MM.1S (cell line): ENCODE results near the gene SLC45A1.

Experiments used
- DNase-seq: peaks from one replicate; pipeline ENCODE4 v3.0.0-alpha.2; 2015
- H2AFZ ChIP-seq: fragments of 300-600 bp; sonication (generic); 2 replicates; pipeline ENCODE4 v1.6.0; 2016; ENCODE audit warnings: antibody characterized with exemption, low read length
- H3F3A ChIP-seq: fragments of 300-600 bp; sonication (generic); 2 replicates; pipeline ENCODE4 v1.6.1; 2016; ENCODE audit warnings: mild to moderate bottlenecking, antibody characterized with exemption, low read length, moderate library complexity, mixed read lengths; ENCODE audit not compliant: insufficient read depth
- H3K27ac ChIP-seq: fragments of 300-600 bp; sonication (generic); 2 replicates; pipeline ENCODE4 v1.5.1; 2016; ENCODE audit warnings: mild to moderate bottlenecking, low read length
- H3K27me3 ChIP-seq: fragments of 300-600 bp; sonication (generic); replicated peaks from 2 replicates; pipeline ENCODE4 v1.6.0; 2016; ENCODE audit warnings: low read length; ENCODE audit not compliant: insufficient read depth
- H3K36me3 ChIP-seq: fragments of 300-600 bp; sonication (generic); replicated peaks from 2 replicates; pipeline ENCODE4 v1.6.1; 2016; ENCODE audit warnings: mild to moderate bottlenecking, low read length, mixed read lengths; ENCODE audit not compliant: insufficient read depth
- H3K4me1 ChIP-seq: fragments of 300-600 bp; sonication (generic); 2 replicates; pipeline ENCODE4 v1.6.1; 2016; ENCODE audit warnings: low read length, mixed read lengths
- H3K4me2 ChIP-seq: fragments of 300-600 bp; sonication (generic); 2 replicates; pipeline ENCODE4 v1.6.0; 2016; ENCODE audit warnings: low read depth, low read length
- H3K4me3 ChIP-seq: fragments of 300-600 bp; sonication (generic); 2 replicates; pipeline ENCODE4 v1.5.1; 2016; ENCODE audit warnings: low read length, mixed read lengths
- H3K79me2 ChIP-seq: fragments of 300-600 bp; sonication (generic); 2 replicates; pipeline ENCODE4 v1.6.1; 2016; ENCODE audit warnings: mixed run types, low read length, mixed read lengths
- H3K9ac ChIP-seq: fragments of 300-600 bp; sonication (generic); 2 replicates; pipeline ENCODE4 v1.6.1; 2016; ENCODE audit warnings: low read length, mixed read lengths
- H3K9me2 ChIP-seq: fragments of 300-600 bp; sonication (generic); replicated peaks from 2 replicates; pipeline ENCODE4 v1.6.1; 2016; ENCODE audit warnings: mild to moderate bottlenecking, low read length, mixed read lengths; ENCODE audit not compliant: insufficient read depth
- H3K9me3 ChIP-seq: fragments of 300-600 bp; sonication (generic); replicated peaks from 2 replicates; pipeline ENCODE4 v1.6.1; 2016; ENCODE audit warnings: mild to moderate bottlenecking, low read length, mixed read lengths; ENCODE audit not compliant: insufficient read depth
- H4K20me1 ChIP-seq: fragments of 300-600 bp; sonication (generic); 2 replicates; pipeline ENCODE4 v1.6.1; 2016; ENCODE audit warnings: mild to moderate bottlenecking, low read length, moderate library complexity, mixed read lengths; ENCODE audit not compliant: insufficient read depth
- CTCF ChIP-seq: fragments of 300-600 bp; sonication (generic); IDR thresholded peaks from 2 replicates; pipeline ENCODE4 v1.5.1; 2016; ENCODE audit warnings: antibody characterized with exemption, low read length, mixed read lengths
- EZH2 ChIP-seq: fragments of 300-600 bp; sonication (generic); optimal IDR thresholded peaks from 2 replicates; pipeline ENCODE3; 2017; ENCODE audit warnings: low read depth, mild to moderate bottlenecking, antibody characterized with exemption, low read length, mixed read lengths
- EZH2phosphoT487 ChIP-seq: fragments of 300-600 bp; sonication (generic); IDR thresholded peaks from 2 replicates; pipeline ENCODE4 v1.6.1; 2018; ENCODE audit warnings: antibody characterized with exemption, low read length

Gene SLC45A1

GRCh38 chr1:8317647-8318381, at the start of gene SLC45A1:
Gene SLC45A1 (plus strand): TSS chr1:8318114. CDS start chr1:8324330, 6,216 bp downstream.
- no peak for DNase-seq
- Histone ChIP-seq H3K36me3 (no peaks in the 10 kb centered on the region), H2AFZ (no peak within 1 kb of the TSS), H3K9ac (no peak within 1 kb of the TSS), H3K9me3 (no peaks in the 10 kb centered on the region), H3K9me2 (no peaks in the 10 kb centered on the region), H3K4me1 (no peaks in the 10 kb centered on the region), H3K4me2 (no peak within 1 kb of the TSS), H3K27me3 (peaks cover 78% of the 10 kb centered on the region), H4K20me1 (no peaks in the 10 kb centered on the region), H3K4me3 (no peak within 1 kb of the TSS), H3F3A (no peaks in the 10 kb centered on the region), H3K79me2 (no peaks in the 10 kb centered on the region), H3K27ac (no peak within 1 kb of the TSS)
- TF ChIP-seq CTCF = no peak
- no peak for TF ChIP-seq EZH2
- TF ChIP-seq EZH2phosphoT487 = no peak

GRCh38 chr1:8273036-8273435, 44.9 kb upstream of the SLC45A1 start:
- Histone ChIP-seq H3F3A (no peaks in the 10 kb centered on the region), H3K9me2 (no peaks in the 10 kb centered on the region), H3K36me3 (no peaks in the 10 kb centered on the region), H3K27ac (no peak overlapping the region), H3K79me2 (no peaks in the 10 kb centered on the region), H2AFZ (no peak overlapping the region), H3K4me2 (no peak overlapping the region), H3K9me3 (no peaks in the 10 kb centered on the region), H3K4me1 (no peaks in the 10 kb centered on the region), H4K20me1 (no peaks in the 10 kb centered on the region), H3K9ac (no peak overlapping the region), H3K27me3 (peaks cover 53% of the 10 kb centered on the region), H3K4me3 (no peak overlapping the region)
- no peak for TF ChIP-seq EZH2
- no peak for TF ChIP-seq EZH2phosphoT487
- no peak for DNase-seq

GRCh38 chr1:8274352-8274751, 43.6 kb upstream of the SLC45A1 start:
- Histone ChIP-seq H3K4me3 (no peak overlapping the region), H2AFZ (no peak overlapping the region), H3K27ac (no peak overlapping the region), H3F3A (no peaks in the 10 kb centered on the region), H3K9ac (no peak overlapping the region), H4K20me1 (no peaks in the 10 kb centered on the region), H3K9me2 (no peaks in the 10 kb centered on the region), H3K4me2 (no peak overlapping the region), H3K4me1 (no peaks in the 10 kb centered on the region), H3K79me2 (no peaks in the 10 kb centered on the region), H3K27me3 (peaks cover 47% of the 10 kb centered on the region), H3K9me3 (no peaks in the 10 kb centered on the region), H3K36me3 (no peaks in the 10 kb centered on the region)
- TF ChIP-seq EZH2phosphoT487 (no peak), CTCF (no peak), EZH2 (no peak)
- no peak for DNase-seq

GRCh38 chr1:8276173-8276914, 41.6 kb upstream of the SLC45A1 start:
- no peaks in the 10 kb centered on the region for H3K9me3 ChIP-seq
- no peaks in the 10 kb centered on the region for H3F3A ChIP-seq
- no peak overlapping the region for H3K4me2 ChIP-seq
- DNase-seq = no peak
- no peak overlapping the region for H3K4me3 ChIP-seq
- no peak overlapping the region for H3K9ac ChIP-seq
- H3K27me3 ChIP-seq = peaks cover 39% of the 10 kb centered on the region
- no peak overlapping the region for H3K27ac ChIP-seq
- no peak overlapping the region for H2AFZ ChIP-seq
- no peaks in the 10 kb centered on the region for H4K20me1 ChIP-seq
- no peak for TF ChIP-seq EZH2
- no peak for TF ChIP-seq CTCF
- TF ChIP-seq EZH2phosphoT487 = no peak
- no peaks in the 10 kb centered on the region for H3K36me3 ChIP-seq
- no peaks in the 10 kb centered on the region for H3K4me1 ChIP-seq
- H3K9me2 ChIP-seq = no peaks in the 10 kb centered on the region
- no peaks in the 10 kb centered on the region for H3K79me2 ChIP-seq
